HL-60 (cell line): Measurements from ENCODE around the gene BCAR3.

Experiments
- DNase-seq, 2 experiments: peaks; one replicate each; pipeline ENCODE4 v3.0.0-alpha.2; 2010 to 2020; ENCODE audit warnings: low read depth in 1 of 2, low spot score in 1 of 2
- H3K27ac ChIP-seq: fragments of 250-450 bp; sonication (Bioruptor Pico); replicated peaks from 2 replicates; pipeline ENCODE4 v1.5.1; 2020; ENCODE audit warnings: mild to moderate bottlenecking, moderate library complexity
- H3K27me3 ChIP-seq: fragments of 250-450 bp; sonication (Bioruptor Pico); 2 replicates; pipeline ENCODE4 v1.5.1; 2021; ENCODE audit warnings: mild to moderate bottlenecking, moderate library complexity; ENCODE audit not compliant: insufficient read depth, poor library complexity, severe bottlenecking
- H3K4me3 ChIP-seq: replicated peaks from 2 replicates; pipeline ENCODE4 v1.5.1; 2011; ENCODE audit warnings: mild to moderate bottlenecking, control low read depth, low read length; ENCODE audit not compliant: insufficient read depth
- GABPA ChIP-seq: IDR thresholded peaks from 2 replicates; pipeline ENCODE4 v1.6.1; 2012; ENCODE audit warnings: low read depth
- POLR2AphosphoS5 ChIP-seq: IDR thresholded peaks from 2 replicates; pipeline ENCODE4 v1.6.1; 2012; ENCODE audit warnings: low read depth
- SPI1 ChIP-seq: IDR thresholded peaks from 2 replicates; pipeline ENCODE4 v1.6.1; 2012; ENCODE audit warnings: low read depth, mild to moderate bottlenecking, borderline replicate concordance
- TF ChIP-seq, protein P1 (sequence below): IDR thresholded peaks from 2 replicates; pipeline ENCODE4 v1.6.1; 2012; ENCODE audit warnings: low read depth; ENCODE audit not compliant: insufficient replicate concordance
- TF ChIP-seq, protein P2 (sequence below): IDR thresholded peaks from one replicate; pipeline ENCODE4 v1.5.1; 2011; ENCODE audit warnings: low read length, control low read depth, inconsistent platforms; ENCODE audit not compliant: insufficient read depth

The BCAR3 gene

DNA sequence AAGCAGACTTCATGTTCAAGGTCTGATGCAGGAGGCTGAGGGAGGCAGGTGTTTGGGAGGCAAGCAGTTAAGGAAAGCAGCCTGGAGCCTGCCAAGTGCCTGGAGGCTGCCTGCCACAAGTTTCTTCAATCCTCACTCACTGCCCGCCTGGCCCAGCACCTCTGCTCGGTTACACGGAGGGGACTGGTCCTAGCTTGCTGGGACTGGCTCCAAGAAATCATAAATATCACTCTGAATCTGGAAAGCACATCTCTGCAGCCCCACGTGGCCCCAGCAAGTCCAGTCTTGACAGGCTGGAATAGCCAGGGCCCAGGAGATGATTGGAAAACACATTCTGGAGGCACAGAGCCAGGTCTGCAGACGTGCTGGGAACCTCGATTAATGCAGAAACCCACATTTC is 83.9 kb downstream of the BCAR3 start:
- Histone ChIP-seq H3K27me3 (peaks cover 11% of the 10 kb centered on the region), H3K4me3 (no peak overlapping the region), H3K27ac (no peak overlapping the region)
- no peak for DNase-seq
- no peak for TF ChIP-seq SPI1
- TF ChIP-seq, protein P1, sequence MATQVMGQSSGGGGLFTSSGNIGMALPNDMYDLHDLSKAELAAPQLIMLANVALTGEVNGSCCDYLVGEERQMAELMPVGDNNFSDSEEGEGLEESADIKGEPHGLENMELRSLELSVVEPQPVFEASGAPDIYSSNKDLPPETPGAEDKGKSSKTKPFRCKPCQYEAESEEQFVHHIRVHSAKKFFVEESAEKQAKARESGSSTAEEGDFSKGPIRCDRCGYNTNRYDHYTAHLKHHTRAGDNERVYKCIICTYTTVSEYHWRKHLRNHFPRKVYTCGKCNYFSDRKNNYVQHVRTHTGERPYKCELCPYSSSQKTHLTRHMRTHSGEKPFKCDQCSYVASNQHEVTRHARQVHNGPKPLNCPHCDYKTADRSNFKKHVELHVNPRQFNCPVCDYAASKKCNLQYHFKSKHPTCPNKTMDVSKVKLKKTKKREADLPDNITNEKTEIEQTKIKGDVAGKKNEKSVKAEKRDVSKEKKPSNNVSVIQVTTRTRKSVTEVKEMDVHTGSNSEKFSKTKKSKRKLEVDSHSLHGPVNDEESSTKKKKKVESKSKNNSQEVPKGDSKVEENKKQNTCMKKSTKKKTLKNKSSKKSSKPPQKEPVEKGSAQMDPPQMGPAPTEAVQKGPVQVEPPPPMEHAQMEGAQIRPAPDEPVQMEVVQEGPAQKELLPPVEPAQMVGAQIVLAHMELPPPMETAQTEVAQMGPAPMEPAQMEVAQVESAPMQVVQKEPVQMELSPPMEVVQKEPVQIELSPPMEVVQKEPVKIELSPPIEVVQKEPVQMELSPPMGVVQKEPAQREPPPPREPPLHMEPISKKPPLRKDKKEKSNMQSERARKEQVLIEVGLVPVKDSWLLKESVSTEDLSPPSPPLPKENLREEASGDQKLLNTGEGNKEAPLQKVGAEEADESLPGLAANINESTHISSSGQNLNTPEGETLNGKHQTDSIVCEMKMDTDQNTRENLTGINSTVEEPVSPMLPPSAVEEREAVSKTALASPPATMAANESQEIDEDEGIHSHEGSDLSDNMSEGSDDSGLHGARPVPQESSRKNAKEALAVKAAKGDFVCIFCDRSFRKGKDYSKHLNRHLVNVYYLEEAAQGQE = no peak
- TF ChIP-seq, protein P2, sequence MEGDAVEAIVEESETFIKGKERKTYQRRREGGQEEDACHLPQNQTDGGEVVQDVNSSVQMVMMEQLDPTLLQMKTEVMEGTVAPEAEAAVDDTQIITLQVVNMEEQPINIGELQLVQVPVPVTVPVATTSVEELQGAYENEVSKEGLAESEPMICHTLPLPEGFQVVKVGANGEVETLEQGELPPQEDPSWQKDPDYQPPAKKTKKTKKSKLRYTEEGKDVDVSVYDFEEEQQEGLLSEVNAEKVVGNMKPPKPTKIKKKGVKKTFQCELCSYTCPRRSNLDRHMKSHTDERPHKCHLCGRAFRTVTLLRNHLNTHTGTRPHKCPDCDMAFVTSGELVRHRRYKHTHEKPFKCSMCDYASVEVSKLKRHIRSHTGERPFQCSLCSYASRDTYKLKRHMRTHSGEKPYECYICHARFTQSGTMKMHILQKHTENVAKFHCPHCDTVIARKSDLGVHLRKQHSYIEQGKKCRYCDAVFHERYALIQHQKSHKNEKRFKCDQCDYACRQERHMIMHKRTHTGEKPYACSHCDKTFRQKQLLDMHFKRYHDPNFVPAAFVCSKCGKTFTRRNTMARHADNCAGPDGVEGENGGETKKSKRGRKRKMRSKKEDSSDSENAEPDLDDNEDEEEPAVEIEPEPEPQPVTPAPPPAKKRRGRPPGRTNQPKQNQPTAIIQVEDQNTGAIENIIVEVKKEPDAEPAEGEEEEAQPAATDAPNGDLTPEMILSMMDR = no peak
- TF ChIP-seq POLR2AphosphoS5 = no peak
- TF ChIP-seq GABPA = no peak

DNA sequence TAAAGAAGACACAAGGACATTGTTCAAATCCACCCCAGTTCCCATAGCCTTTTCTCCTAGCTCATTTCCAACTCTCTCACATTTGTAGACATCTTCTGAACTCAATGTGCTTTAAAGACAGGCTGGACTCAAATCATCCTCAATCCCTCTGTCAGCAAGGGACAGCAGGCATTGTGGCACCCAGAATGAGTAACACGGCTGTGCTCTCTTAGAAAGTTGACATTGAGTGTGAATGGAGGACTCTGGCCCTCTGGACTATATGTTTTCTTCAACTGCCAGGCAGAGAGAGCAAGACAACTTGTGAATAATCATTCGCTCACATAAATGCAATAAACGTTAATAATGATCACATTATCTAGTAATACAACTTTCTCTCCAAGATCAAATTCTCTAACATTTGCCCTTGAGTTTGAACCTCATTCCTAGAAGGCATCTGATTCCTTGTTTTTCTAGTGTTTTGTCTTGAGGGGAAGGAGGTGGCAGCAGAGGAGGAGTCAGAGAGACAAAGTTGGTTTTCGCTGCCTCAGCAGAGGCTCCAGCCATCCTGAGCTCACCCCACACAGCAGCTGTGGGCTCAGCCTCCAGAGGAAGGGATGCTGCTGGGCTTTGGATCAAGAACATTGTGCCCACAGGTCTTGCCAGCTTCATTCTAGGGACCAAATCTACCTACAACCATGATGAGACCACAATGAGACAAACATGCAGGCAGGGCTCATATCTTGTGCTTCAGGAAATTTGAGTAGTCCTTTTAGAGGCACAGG is 85.1 kb downstream of the BCAR3 start:
- TF ChIP-seq, protein P1 = no peak
- TF ChIP-seq POLR2AphosphoS5 (no peak), SPI1 (no peak), GABPA (no peak)
- TF ChIP-seq, protein P2 = no peak
- DNase-seq = no peak
- no peak overlapping the region for H3K27ac ChIP-seq
- H3K27me3 ChIP-seq = peaks cover 11% of the 10 kb centered on the region
- no peak overlapping the region for H3K4me3 ChIP-seq

DNA sequence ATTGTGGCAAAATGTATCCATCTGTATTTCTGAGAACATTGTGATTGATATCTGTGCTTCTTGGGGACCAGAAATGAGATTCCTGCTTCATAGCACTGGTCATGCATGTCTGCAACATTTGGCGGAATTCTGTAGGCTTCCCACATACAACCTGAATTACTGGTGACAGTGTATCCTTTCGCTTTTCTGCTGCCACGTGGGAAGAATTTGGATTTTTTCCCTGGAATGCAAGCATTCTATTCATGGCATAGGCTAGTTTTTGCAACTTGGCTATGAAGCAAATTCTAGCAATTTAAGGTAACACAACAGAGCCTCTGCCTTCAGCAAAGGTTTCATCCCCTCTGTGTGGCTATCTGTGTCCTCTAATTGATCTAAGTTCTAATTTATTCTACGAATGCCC is 85.9 kb downstream of the BCAR3 start:
- DNase-seq = no peak
- Histone ChIP-seq H3K27ac (no peak overlapping the region), H3K4me3 (no peak overlapping the region), H3K27me3 (peaks cover 11% of the 10 kb centered on the region)
- TF ChIP-seq, protein P2 = no peak
- no peak for TF ChIP-seq SPI1
- no peak for TF ChIP-seq POLR2AphosphoS5
- TF ChIP-seq, protein P1 = no peak
- no peak for TF ChIP-seq GABPA
